PFSK-1 (cell line): ENCODE data around the gene PXDN.

Experiments
- FOXP2 ChIP-seq: optimal IDR thresholded peaks from 2 replicates; pipeline ENCODE3; 2011; ENCODE audit warnings: borderline replicate concordance, control low read depth, inconsistent platforms; ENCODE audit not compliant: insufficient read depth; ENCODE audit errors: extremely low read length, extremely low read depth
- POLR2AphosphoS5 ChIP-seq: IDR thresholded peaks from 2 replicates; pipeline ENCODE4 v1.6.1; 2012; ENCODE audit warnings: low read depth, mild to moderate bottlenecking, control low read depth, low read length, moderate library complexity
- REST ChIP-seq, 2 experiments: IDR thresholded peaks; 2 replicates each; pipeline versions ENCODE4 v1.6.1 to v1.8.0; 2011 to 2012; ENCODE audit warnings: low read depth in 2 of 2, low read length in 2 of 2, control low read depth in 1 of 2, inconsistent platforms in 1 of 2, mild to moderate bottlenecking in 1 of 2, moderate library complexity in 1 of 2; ENCODE audit not compliant: insufficient read depth in 1 of 2
- SIN3A ChIP-seq: IDR thresholded peaks from 2 replicates; pipeline ENCODE4 v1.6.1; 2012; ENCODE audit warnings: mild to moderate bottlenecking, low read length, moderate library complexity, borderline replicate concordance; ENCODE audit not compliant: insufficient read depth
- TAF1 ChIP-seq: IDR thresholded peaks from 2 replicates; pipeline ENCODE4 v1.6.1; 2012; ENCODE audit warnings: low read length, control low read depth, borderline replicate concordance; ENCODE audit not compliant: insufficient read depth

Gene PXDN

GRCh38 chr2:1688161-1688560, 56.2 kb downstream of the PXDN start:
- TF ChIP-seq FOXP2 (no peak), TAF1 (no peak), POLR2AphosphoS5 (peak; percentile 40; the same call in 1 of the 2 replicates)

- TF ChIP-seq SIN3A (no peak), TAF1 (no peak), FOXP2 (no peak), POLR2AphosphoS5 (no peak), REST (IDR thresholded peaks at IDR 0.05; ENCODE audit: insufficient read depth in 1 of 2, low read depth in 2 of 2, low read length in 2 of 2) (no peak)
Measured at GRCh38 chr2:1687254-1687653, 57.1 kb downstream of the PXDN start.

GRCh38 chr2:1686784-1687105, 57.6 kb downstream of the PXDN start:
- TF ChIP-seq FOXP2 (peak; percentile 87), POLR2AphosphoS5 (no peak), TAF1 (no peak)

GRCh38 chr2:1685957-1686783, 58.1 kb downstream of the PXDN start:
- TF ChIP-seq REST (IDR thresholded peaks at IDR 0.05; ENCODE audit: insufficient read depth in 1 of 2, low read depth in 2 of 2, low read length in 2 of 2) = no peak
- TF ChIP-seq POLR2AphosphoS5 = peak; percentile 29
- TF ChIP-seq SIN3A = no peak
- no peak for TF ChIP-seq TAF1

GRCh38 chr2:1685078-1685956, 59.0 kb downstream of the PXDN start:
- peak; percentile 65 for TF ChIP-seq POLR2AphosphoS5
- TF ChIP-seq SIN3A = no peak

GRCh38 chr2:1683297-1683696, 61.0 kb downstream of the PXDN start:
- TF ChIP-seq FOXP2 (no peak), TAF1 (no peak), REST (IDR thresholded peaks at IDR 0.05; ENCODE audit: insufficient read depth in 1 of 2, low read depth in 2 of 2, low read length in 2 of 2) (no peak), POLR2AphosphoS5 (no peak), SIN3A (no peak)
